Tibial artery (tissue), 4 donors: ENCODE measurements around the gene MAP4.

Source experiments
- DNase-seq, 2 donors: peaks; one replicate each; pipeline ENCODE4 v3.0.0-alpha.2; 2019
- H3K27ac ChIP-seq, 2 donors: fragments of 200-600 bp; sonication (generic) in 1 of 2; 1 replicate in 1 of 2; 2 replicates in 1 of 2; pipeline ENCODE4 v1.5.1; 2018 to 2019; ENCODE audit warnings: mild to moderate bottlenecking in 1 of 2
- H3K27me3 ChIP-seq, 2 donors: fragments of 200-600 bp; sonication (generic) in 1 of 2; one replicate each; pipeline versions ENCODE4 v1.5.1 to v1.6.0; 2016 to 2019
- H3K36me3 ChIP-seq, 3 donors: fragments of 200-600 bp; sonication (generic) in 2 of 3; one replicate each; pipeline ENCODE4 v1.5.1; 2016 to 2019; ENCODE audit warnings: mild to moderate bottlenecking in 2 of 3
- H3K4me1 ChIP-seq, 4 donors: fragments of 200-600 bp; sonication (generic) in 2 of 4; 1 replicate in 3 of 4; 2 replicates in 1 of 4; pipeline ENCODE4 v1.5.1; 2016 to 2019
- H3K4me3 ChIP-seq, 2 donors: fragments of 200-600 bp; sonication (generic) in 1 of 2; 1 replicate in 1 of 2; 2 replicates in 1 of 2; pipeline ENCODE4 v1.5.1; 2018 to 2019; ENCODE audit warnings: mild to moderate bottlenecking in 2 of 2
- H3K9me3 ChIP-seq, 3 donors: fragments of 200-600 bp; sonication (generic) in 1 of 3; one replicate each; pipeline ENCODE4 v1.5.1; 2016 to 2019
- intact Hi-C: fragments of 100-400 bp; cut with DNase I; formaldehyde crosslinking; loops from one replicate; pipeline ENCODE4 v1.15.0; 2023; ENCODE audit warnings: low total_unique reads
- TF ChIP-seq, protein P1 (sequence below), 2 experiments: fragments of 200-600 bp in 1 of 2; fragments of 450-650 bp in 1 of 2; IDR thresholded peaks; one replicate each; pipeline ENCODE4 v1.5.1; 2017 to 2019; ENCODE audit warnings: antibody characterized with exemption in 2 of 2, mild to moderate bottlenecking in 1 of 2, moderate library complexity in 1 of 2

MAP4 gene

DNA sequence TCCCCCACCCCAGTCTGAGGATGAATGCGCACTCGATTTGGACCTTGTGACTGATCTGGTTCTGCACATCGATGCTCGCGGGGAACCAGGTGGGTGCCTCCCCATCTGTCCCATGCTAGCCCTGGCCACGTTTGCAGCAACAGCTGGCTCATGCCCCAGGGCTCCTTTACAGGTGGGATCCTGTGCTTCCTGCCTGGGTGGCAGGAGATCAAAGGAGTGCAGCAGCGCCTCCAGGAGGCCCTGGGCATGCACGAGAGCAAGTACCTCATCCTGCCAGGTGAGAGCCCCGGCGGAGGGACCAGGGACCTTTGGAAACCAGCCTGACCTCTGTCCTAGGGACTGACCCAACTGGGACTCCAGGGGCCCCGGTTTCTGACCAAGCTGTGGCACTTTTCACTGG lies 169.0 kb downstream of the MAP4 start:
- TF ChIP-seq, protein P1, sequence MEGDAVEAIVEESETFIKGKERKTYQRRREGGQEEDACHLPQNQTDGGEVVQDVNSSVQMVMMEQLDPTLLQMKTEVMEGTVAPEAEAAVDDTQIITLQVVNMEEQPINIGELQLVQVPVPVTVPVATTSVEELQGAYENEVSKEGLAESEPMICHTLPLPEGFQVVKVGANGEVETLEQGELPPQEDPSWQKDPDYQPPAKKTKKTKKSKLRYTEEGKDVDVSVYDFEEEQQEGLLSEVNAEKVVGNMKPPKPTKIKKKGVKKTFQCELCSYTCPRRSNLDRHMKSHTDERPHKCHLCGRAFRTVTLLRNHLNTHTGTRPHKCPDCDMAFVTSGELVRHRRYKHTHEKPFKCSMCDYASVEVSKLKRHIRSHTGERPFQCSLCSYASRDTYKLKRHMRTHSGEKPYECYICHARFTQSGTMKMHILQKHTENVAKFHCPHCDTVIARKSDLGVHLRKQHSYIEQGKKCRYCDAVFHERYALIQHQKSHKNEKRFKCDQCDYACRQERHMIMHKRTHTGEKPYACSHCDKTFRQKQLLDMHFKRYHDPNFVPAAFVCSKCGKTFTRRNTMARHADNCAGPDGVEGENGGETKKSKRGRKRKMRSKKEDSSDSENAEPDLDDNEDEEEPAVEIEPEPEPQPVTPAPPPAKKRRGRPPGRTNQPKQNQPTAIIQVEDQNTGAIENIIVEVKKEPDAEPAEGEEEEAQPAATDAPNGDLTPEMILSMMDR (IDR thresholded peaks at IDR 0.05) = no peak
- H3K4me3 ChIP-seq = no peak overlapping the region
- H3K27me3 ChIP-seq = no peaks in the 10 kb centered on the region
- no peaks in the 10 kb centered on the region for H3K9me3 ChIP-seq
- no peaks in the 10 kb centered on the region for H3K4me1 ChIP-seq
- peaks cover 81 to 100% (median 100%) of the 10 kb centered on the region in 3 donors for H3K36me3 ChIP-seq
- intact Hi-C loops = no loop called here
- H3K27ac ChIP-seq = no peak overlapping the region
- DNase-seq = no peak

DNA sequence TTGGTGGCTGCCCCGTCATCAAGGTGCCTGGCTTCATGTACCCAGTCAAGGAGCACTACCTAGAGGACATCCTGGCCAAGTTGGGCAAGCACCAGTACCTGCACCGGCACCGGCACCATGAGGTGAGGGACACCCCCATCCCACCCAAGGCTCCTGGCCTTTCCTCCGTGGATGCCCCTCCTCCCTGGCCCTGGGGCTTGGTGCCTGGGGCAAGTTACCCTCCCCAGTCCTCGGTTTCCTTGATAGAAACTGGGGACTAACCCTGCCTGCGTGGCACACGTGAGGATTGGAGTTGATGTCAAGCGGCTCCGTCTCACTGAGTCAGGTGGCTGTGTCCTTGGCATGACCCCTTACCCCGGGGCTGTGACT lies 169.4 kb downstream of the MAP4 start:
- peaks cover 84 to 100% (median 100%) of the 10 kb centered on the region in 3 donors for H3K36me3 ChIP-seq
- TF ChIP-seq, protein P1 (IDR thresholded peaks at IDR 0.05) = no peak
- H3K4me1 ChIP-seq = no peaks in the 10 kb centered on the region
- no peaks in the 10 kb centered on the region for H3K27me3 ChIP-seq
- DNase-seq = no peak
- no peaks in the 10 kb centered on the region for H3K9me3 ChIP-seq
- intact Hi-C loops = no loop called here
- no peak overlapping the region for H3K4me3 ChIP-seq
- no peak overlapping the region for H3K27ac ChIP-seq

DNA sequence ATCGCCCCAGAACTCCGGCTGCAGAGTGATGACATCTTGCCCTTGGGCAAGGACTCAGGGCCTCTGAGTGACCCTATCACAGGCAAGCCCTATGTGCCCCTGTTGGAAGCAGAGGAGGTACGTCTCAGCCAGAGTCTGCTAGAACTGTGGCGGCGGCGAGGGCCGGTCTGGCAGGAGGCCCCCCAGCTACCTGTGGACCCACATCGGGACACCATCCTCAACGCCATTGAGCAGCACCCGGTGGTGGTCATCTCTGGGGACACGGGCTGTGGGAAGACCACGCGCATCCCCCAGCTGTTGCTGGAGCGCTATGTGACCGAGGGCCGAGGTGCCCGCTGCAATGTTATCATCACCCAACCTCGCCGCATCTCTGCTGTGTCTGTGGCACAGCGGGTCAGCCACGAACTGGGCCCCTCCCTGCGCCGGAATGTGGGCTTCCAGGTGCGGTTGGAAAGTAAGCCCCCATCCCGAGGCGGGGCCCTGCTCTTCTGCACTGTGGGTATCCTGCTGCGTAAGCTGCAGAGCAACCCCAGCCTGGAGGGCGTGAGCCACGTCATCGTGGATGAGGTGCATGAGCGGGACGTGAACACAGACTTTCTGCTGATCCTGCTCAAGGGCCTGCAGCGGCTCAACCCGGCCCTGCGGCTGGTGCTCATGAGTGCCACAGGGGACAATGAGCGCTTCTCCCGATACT lies 169.9 kb downstream of the MAP4 start:
- Histone ChIP-seq H3K27ac (no peak overlapping the region), H3K9me3 (no peaks in the 10 kb centered on the region), H3K4me3 (no peak overlapping the region), H3K36me3 (peaks cover 84 to 100% (median 100%) of the 10 kb centered on the region in 3 donors), H3K4me1 (no peaks in the 10 kb centered on the region), H3K27me3 (no peaks in the 10 kb centered on the region)
- TF ChIP-seq, protein P1 (IDR thresholded peaks at IDR 0.05) = no peak
- DNase-seq = no peak
- intact Hi-C loops = no loop called here

DNA sequence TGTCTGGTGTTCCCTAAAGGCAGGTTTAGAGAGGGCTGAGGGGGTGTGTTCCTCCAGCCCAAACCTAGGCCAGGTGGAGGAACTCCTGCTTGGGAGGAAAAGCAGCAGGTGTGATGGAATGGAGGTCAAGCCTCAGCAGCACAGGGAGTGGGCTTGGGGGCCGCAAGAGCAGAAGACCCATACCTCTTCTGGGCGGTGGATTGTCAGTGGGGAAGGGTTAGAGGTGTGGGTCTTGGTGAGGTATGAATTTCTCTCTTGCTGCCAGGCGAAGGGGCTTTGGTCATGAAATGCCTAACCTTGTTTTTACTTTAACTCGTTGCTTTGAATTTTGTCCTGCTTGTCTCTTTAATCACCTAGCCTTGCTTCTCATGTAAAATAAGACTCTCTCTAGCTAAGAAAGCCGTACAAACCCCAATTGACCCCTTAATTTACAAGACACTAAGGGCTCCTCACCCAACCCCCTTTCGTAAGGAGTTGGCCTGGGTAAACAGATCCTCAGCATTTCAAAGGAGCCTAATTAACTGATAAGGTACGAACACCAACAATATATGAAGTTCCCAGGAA lies 174.3 kb downstream of the MAP4 start:
- Histone ChIP-seq H3K4me3 (no peak overlapping the region), H3K36me3 (peaks cover 73 to 100% (median 91%) of the 10 kb centered on the region in 3 donors), H3K27ac (no peak overlapping the region), H3K27me3 (no peaks in the 10 kb centered on the region), H3K9me3 (no peaks in the 10 kb centered on the region), H3K4me1 (no peaks in the 10 kb centered on the region)
- TF ChIP-seq, protein P1 (IDR thresholded peaks at IDR 0.05) = no peak
- no peak for DNase-seq
- intact Hi-C loops = loop anchor here (5.0 kb wide), 1 partner anchor 310 kb away; no protein-coding TSS in a partner anchor

DNA sequence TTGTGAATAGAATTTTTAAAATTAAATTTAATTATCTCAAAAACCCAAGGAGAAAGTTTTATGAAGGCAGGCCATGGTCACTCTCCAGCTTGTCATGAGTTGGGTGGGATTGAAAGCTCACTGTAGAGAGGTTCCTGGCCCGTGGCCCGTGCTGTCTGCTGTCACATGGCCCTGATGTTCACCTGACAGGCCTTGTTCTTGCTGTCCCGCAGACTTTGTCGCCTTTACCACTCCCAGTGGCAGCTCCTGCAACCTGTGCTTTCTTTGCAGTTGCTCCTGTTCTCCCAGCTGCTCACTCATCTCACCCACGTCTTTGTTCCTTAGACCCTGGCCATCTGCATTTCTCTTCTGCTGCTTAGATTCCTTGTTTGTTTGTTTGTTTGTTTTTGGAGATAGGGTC lies 177.7 kb downstream of the MAP4 start:
- Histone ChIP-seq H3K36me3 (peaks cover 56 to 99% (median 84%) of the 10 kb centered on the region in 3 donors), H3K27ac (no peak overlapping the region), H3K27me3 (no peaks in the 10 kb centered on the region), H3K4me1 (no peaks in the 10 kb centered on the region), H3K9me3 (no peaks in the 10 kb centered on the region), H3K4me3 (no peak overlapping the region)
- TF ChIP-seq, protein P1 (IDR thresholded peaks at IDR 0.05) = no peak
- intact Hi-C loops = no loop called here
- DNase-seq = no peak
